ENCODE data around the gene DOK3. TPM values are rescaled to one million over a fixed set of nuclear protein-coding genes. Genes with fewer than 3 reads are reported as not detected.

The DOK3 gene
- total RNA-seq, 1 experiment from 2014 or later, result 16.4 TPM

DNA sequence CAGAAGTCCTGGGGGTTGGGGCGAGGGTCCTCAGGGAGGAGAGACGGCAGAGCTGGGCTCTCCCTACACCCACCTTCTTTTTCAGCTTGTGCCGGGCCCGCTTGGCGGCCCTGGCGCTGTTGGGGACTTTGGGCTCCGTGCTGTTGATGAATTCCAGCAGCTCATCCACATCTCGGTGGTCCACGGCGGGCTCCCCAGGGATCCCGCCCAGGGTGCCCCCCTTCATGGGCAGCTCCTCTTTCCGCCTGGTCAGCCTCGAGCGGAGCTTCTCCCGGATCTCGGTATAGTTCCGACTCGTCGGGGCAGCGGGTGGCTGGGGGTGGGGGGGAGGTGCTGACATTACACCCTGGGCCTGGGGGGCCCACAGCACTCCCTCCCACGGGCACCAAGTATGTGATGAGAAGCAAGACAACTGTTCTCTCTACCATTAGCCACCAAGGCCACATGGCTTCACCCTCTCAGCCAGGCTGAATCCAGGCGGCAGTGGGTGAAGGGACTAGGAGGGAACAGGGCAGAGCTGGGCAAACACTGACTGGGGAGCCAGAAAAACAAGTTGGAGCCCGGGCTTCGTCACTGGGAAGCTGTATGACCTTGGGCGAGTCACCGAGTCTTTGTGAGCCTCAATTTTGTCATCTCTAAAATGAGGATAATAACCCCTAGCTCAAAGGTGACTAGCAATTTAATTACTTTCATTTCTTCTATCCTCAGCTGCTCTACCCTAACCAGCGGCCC lies 21.7 kb upstream of the DOK3 start:
- H3K9me3 ChIP-seq (ENCODE audit: control insufficient read depth, low read depth, low read length), result no peaks in the 10 kb centered on the region
- no peak for TF ChIP-seq CTCF (conservative IDR thresholded peaks at IDR 0.05)
- H3K27me3 ChIP-seq (ENCODE audit: insufficient read depth, low read length), result no peaks in the 10 kb centered on the region
- no peak overlapping the region; a peak in 3 of 7 replicates for H3K27ac Mint-ChIP-seq
- H2BK120ac ChIP-seq (ENCODE audit: low read depth, low read length, poor library complexity, severe bottlenecking), result no peak overlapping the region
- peaks cover 20 to 44% (median 31%) of the 10 kb centered on the region in 3 experiments; a peak in 6 of 7 replicates for H3K36me3 Mint-ChIP-seq (ENCODE audit: insufficient read depth in 1 of 3, low read depth in 3 of 3)
- no peak overlapping the region for H3K14ac ChIP-seq (ENCODE audit: insufficient read depth, low read length)
- no peak overlapping the region for H4K8ac ChIP-seq (replicated peaks; ENCODE audit: insufficient read length, low read depth, low read length)
- no peak overlapping the region for H2AFZ ChIP-seq (ENCODE audit: low read length)
- H4K5ac ChIP-seq (ENCODE audit: insufficient read length, low read depth, low read length), result no peak overlapping the region
- no peaks in the 10 kb centered on the region for H3K23me2 ChIP-seq (ENCODE audit: insufficient read length, low read depth, low read length, poor library complexity, severe bottlenecking)
- no peak overlapping the region for H3K4ac ChIP-seq (ENCODE audit: low read depth, low read length)
- no peak overlapping the region for H3T11ph ChIP-seq (ENCODE audit: low read length)
- WGBS (ENCODE audit: extremely low coverage, insufficient read length, low lambda C conversion rate), result no CpG with 5 or more reads among the region's 27 CpGs
- no peaks in the 10 kb centered on the region for H3K4me1 Mint-ChIP-seq
- H3K4me2 ChIP-seq (ENCODE audit: insufficient read depth, insufficient read length, low read length), result no peak overlapping the region
- H3K27ac ChIP-seq (ENCODE audit: insufficient read length, low read depth, low read length), result no peak overlapping the region
- DNase-seq, result no peak
- H2BK5ac ChIP-seq (ENCODE audit: insufficient read length, low read length), result no peak overlapping the region
- no peak overlapping the region for H2BK15ac ChIP-seq (ENCODE audit: low read depth, low read length)
- no peaks in the 10 kb centered on the region for H3K79me1 ChIP-seq (ENCODE audit: insufficient read depth, low read depth, low read length, poor library complexity, severe bottlenecking)
- H3K4me3 Mint-ChIP-seq, result no peak overlapping the region
- H4K91ac ChIP-seq (ENCODE audit: insufficient read length, low read depth, low read length), result no peak overlapping the region
- no peaks in the 10 kb centered on the region for H3K79me2 ChIP-seq (ENCODE audit: insufficient read depth, low read length)
- no peak overlapping the region for H3K18ac ChIP-seq (ENCODE audit: insufficient read length, low read depth, low read length)
- no peaks in the 10 kb centered on the region for H3K27me3 Mint-ChIP-seq (ENCODE audit: low read depth)
- no peaks in the 10 kb centered on the region for H3K9me3 Mint-ChIP-seq
- no peak overlapping the region for H2BK12ac ChIP-seq (ENCODE audit: insufficient read length, low read depth, low read length)
- no peak overlapping the region for H2BK20ac ChIP-seq (ENCODE audit: low read depth, low read length, poor library complexity, severe bottlenecking)
- H3K56ac ChIP-seq (ENCODE audit: insufficient read length, low read depth, low read length), result no peak overlapping the region
- no peaks in the 10 kb centered on the region for H3K4me1 ChIP-seq (ENCODE audit: insufficient read depth, low read length)
- H3K23ac ChIP-seq (ENCODE audit: insufficient read length, low read depth, low read length), result no peak overlapping the region
- H2AK5ac ChIP-seq (ENCODE audit: insufficient read length, low read length), result no peak overlapping the region
- H3K9ac ChIP-seq (ENCODE audit: extremely low read depth, insufficient read length, low read length), result no peak overlapping the region
- H4K20me1 ChIP-seq (ENCODE audit: control insufficient read depth, insufficient read depth, insufficient read length), result no peaks in the 10 kb centered on the region
